ENCODE data around the gene KCTD12. TPM values are rescaled to one million over a fixed set of nuclear protein-coding genes. Genes with fewer than 3 reads are reported as not detected.

KCTD12 gene
- 1.5 to 1.9 TPM (median 1.7 TPM) in 5 replicates for total RNA-seq (2022; extraction: Qiagen RNA extraction)

DNA sequence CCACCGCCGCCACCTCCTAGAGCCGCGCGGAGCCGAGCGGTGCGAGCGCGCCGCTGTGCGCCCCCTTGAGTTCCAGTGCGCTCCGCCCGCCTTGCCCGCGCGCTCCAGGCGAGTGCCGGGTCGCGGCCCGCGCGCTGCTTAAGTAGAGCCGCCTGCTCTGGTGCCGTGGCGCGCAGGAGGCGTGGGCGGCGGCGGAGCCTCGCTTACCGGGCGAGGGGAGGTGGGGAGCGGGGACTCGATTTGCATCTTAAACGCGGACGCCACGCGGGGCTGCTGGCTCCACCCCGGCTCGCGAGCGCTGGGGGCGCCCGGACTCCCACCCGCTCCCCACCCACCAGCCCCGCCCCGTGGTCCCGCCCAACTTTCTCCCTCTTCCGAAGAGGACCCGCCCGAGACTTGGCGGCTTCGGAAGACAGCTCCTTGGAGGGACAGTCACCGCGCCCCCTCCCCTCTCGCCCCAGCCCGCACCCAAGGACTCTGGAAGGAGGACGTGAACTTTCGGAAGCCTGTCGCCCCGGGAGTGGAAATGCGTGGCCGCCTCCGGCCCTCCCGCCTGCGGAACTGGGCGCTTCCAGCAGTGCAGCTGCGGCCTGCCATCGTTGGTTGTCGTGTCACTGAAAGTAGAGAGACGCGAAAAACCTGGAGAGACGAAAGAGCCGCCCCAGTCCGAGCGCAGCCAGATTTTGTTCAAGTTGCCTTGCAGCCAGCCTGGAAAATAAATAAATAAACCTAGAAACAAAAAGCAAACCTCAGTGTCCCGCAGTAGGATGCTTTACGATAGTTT is at the start of gene KCTD12:
Gene KCTD12, minus strand, starts transcription at position 114 of the 784 bp plus-strand sequence. CDS start 257 bp downstream, outside the sequence.

Other genes with a start within 250 kb of the KCTD12 start
- not detected in 5 replicates for gene ACOD1, start 62.1 kb upstream of the KCTD12 start, total RNA-seq (2022; extraction: Qiagen RNA extraction)
- gene CLN5, start 105.7 kb upstream of the KCTD12 start, total RNA-seq (2022; extraction: Qiagen RNA extraction) = 8.2 to 9.7 TPM (median 8.4 TPM) in 5 replicates
- 17.3 to 23.0 TPM (median 19.0 TPM) in 5 replicates for gene FBXL3, start 140.8 kb upstream of the KCTD12 start, total RNA-seq (2022; extraction: Qiagen RNA extraction)

Data from A549 treated with AZD2906 at 1 μM for 4 hours (cell line).